ENCODE results near the gene ICE2. TPM values are rescaled to one million over a fixed set of nuclear protein-coding genes. Genes with fewer than 3 reads are reported as not detected.
A peak's percentile ranks its signal among the peaks of the same experiment; 100 is the strongest.

Gene ICE2
- polyA plus RNA-seq, 3 donors, result 10.0 to 27.0 (median 24.8) TPM

GRCh38 chr15:60486742-60487141, 7.8 kb upstream of the ICE2 start:
- Histone ChIP-seq H3K9me3 (replicated peaks in 1 of 2; ENCODE audit: control insufficient read depth in 1 of 2, insufficient read depth in 1 of 2, low read length in 2 of 2) (no peaks in the 10 kb centered on the region), H3K4me3 (replicated peaks in 1 of 3; ENCODE audit: low read depth in 2 of 3, low read length in 3 of 3) (no peak overlapping the region), H3K9ac (ENCODE audit: insufficient read depth, low read length, poor library complexity, severe bottlenecking) (no peak overlapping the region), H3K79me2 (ENCODE audit: insufficient read depth, low read length) (no peaks in the 10 kb centered on the region), H3K27me3 (ENCODE audit: control insufficient read depth in 2 of 2, insufficient read depth in 2 of 2, low read length in 2 of 2) (no peaks in the 10 kb centered on the region), H3K27ac (ENCODE audit: low read depth in 1 of 2, low read length in 2 of 2) (no peak overlapping the region), H2AFZ (ENCODE audit: insufficient read depth, low read depth, low read length, poor library complexity, severe bottlenecking) (no peak overlapping the region), H3K36me3 (replicated peaks in 1 of 2; ENCODE audit: control insufficient read depth in 1 of 2, insufficient read depth in 2 of 2, low read length in 2 of 2) (no peaks in the 10 kb centered on the region), H3K4me2 (replicated peaks; ENCODE audit: extremely low read depth, low read length, poor library complexity, severe bottlenecking) (no peak overlapping the region), H4K20me1 (ENCODE audit: insufficient read depth, low read length) (no peaks in the 10 kb centered on the region), H3K4me1 (ENCODE audit: control insufficient read depth in 1 of 2, insufficient read depth in 2 of 2, low read length in 2 of 2) (no peaks in the 10 kb centered on the region)
- Mint-ChIP-seq H3K4me3 (no peak overlapping the region), H3K4me1 (peaks cover 7% of the 10 kb centered on the region), H3K27me3 (ENCODE audit: low read depth in 3 of 3) (no peaks in the 10 kb centered on the region), H3K36me3 (peaks cover 0 to 4% of the 10 kb centered on the region in 2 donors), H3K9me3 (no peaks in the 10 kb centered on the region), H3K27ac (no peak overlapping the region)
- no CpG with 5 or more reads among the region's 2 CpGs for WGBS (ENCODE audit: insufficient coverage)
- TF ChIP-seq, protein P1, sequence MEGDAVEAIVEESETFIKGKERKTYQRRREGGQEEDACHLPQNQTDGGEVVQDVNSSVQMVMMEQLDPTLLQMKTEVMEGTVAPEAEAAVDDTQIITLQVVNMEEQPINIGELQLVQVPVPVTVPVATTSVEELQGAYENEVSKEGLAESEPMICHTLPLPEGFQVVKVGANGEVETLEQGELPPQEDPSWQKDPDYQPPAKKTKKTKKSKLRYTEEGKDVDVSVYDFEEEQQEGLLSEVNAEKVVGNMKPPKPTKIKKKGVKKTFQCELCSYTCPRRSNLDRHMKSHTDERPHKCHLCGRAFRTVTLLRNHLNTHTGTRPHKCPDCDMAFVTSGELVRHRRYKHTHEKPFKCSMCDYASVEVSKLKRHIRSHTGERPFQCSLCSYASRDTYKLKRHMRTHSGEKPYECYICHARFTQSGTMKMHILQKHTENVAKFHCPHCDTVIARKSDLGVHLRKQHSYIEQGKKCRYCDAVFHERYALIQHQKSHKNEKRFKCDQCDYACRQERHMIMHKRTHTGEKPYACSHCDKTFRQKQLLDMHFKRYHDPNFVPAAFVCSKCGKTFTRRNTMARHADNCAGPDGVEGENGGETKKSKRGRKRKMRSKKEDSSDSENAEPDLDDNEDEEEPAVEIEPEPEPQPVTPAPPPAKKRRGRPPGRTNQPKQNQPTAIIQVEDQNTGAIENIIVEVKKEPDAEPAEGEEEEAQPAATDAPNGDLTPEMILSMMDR (IDR thresholded peaks at IDR 0.05), result no peak
- DNase-seq, result peak in 1 of 3 donors; percentile 2
- intact Hi-C loops (cut with micrococcal nuclease), result no loop called here

DNA sequence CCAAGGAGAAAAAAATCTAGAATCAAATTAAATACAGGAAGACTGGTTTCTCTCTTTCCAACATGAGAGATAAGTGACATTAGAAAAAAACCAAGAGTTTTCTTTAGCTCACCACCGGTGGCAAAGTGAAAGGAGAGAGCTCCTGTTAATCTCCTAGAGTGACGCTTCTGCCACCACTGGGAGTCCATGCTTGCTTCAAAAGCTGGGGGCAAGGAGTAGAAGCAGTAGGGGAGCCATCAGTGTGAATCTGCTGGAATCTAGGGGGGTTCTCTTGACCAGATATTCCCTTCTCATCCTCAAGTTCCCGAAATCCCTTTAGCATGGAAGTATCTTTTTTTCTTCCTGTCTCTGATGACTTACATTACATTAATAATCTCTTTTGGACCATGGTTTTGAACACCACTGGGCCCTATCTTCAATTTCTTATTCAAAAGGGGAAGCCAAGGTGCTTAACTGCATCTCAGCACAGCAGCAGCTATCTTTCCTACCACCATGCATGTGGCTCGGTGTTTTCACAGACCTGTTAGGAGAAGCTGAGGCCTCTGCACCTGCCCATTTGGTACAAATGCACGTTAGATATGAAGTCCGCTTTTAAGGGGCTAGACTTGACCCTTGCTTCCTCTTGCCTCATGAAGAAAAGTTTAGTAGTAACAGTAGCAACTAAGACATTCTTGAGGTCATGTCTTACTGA, 6.6 kb upstream of the ICE2 start:
- H2AFZ ChIP-seq (ENCODE audit: insufficient read depth, low read depth, low read length, poor library complexity, severe bottlenecking), result no peak overlapping the region
- peaks cover 10% of the 10 kb centered on the region for H3K4me1 Mint-ChIP-seq
- no peak for DNase-seq

More for the DNA sequence above, 6.6 kb upstream of the ICE2 start:
- Mint-ChIP-seq H3K27ac (no peak overlapping the region), H3K4me3 (no peak overlapping the region), H3K36me3 (peaks cover 0 to 4% of the 10 kb centered on the region in 2 donors), H3K27me3 (ENCODE audit: low read depth in 3 of 3) (no peaks in the 10 kb centered on the region), H3K9me3 (no peaks in the 10 kb centered on the region)
- TF ChIP-seq, protein P1 (IDR thresholded peaks at IDR 0.05), result no peak
- no peak overlapping the region for H3K4me3 ChIP-seq (replicated peaks in 1 of 3; ENCODE audit: low read depth in 2 of 3, low read length in 3 of 3)
- H3K36me3 ChIP-seq (replicated peaks in 1 of 2; ENCODE audit: control insufficient read depth in 1 of 2, insufficient read depth in 2 of 2, low read length in 2 of 2), result no peaks in the 10 kb centered on the region
- no peak overlapping the region for H3K9ac ChIP-seq (ENCODE audit: insufficient read depth, low read length, poor library complexity, severe bottlenecking)
- no peaks in the 10 kb centered on the region for H3K27me3 ChIP-seq (ENCODE audit: control insufficient read depth in 2 of 2, insufficient read depth in 2 of 2, low read length in 2 of 2)
- H4K20me1 ChIP-seq (ENCODE audit: insufficient read depth, low read length), result no peaks in the 10 kb centered on the region
- H3K79me2 ChIP-seq (ENCODE audit: insufficient read depth, low read length), result no peaks in the 10 kb centered on the region
- no peak overlapping the region for H3K4me2 ChIP-seq (replicated peaks; ENCODE audit: extremely low read depth, low read length, poor library complexity, severe bottlenecking)
- WGBS (ENCODE audit: insufficient coverage), result 100% methylated on average over 2 of the region's 6 CpGs
- H3K27ac ChIP-seq (ENCODE audit: low read depth in 1 of 2, low read length in 2 of 2), result no peak overlapping the region
- no peaks in the 10 kb centered on the region for H3K9me3 ChIP-seq (replicated peaks in 1 of 2; ENCODE audit: control insufficient read depth in 1 of 2, insufficient read depth in 1 of 2, low read length in 2 of 2)
- no peaks in the 10 kb centered on the region for H3K4me1 ChIP-seq (ENCODE audit: control insufficient read depth in 1 of 2, insufficient read depth in 2 of 2, low read length in 2 of 2)
- intact Hi-C loops (cut with micrococcal nuclease), result no loop called here
